Prostate gland (tissue), 2 donors: ENCODE data around the gene DCPS. TPM values are rescaled to one million over a fixed set of nuclear protein-coding genes. Genes with fewer than 3 reads are reported as not detected.

Source experiments
- DNase-seq: peaks from one replicate; pipeline ENCODE4 v3.0.0-alpha.2; 2019; ENCODE audit warnings: low spot score
- H3K27ac ChIP-seq, 2 donors: fragments of 200-600 bp; sonication (generic); 2 replicates each; pipeline ENCODE4 v1.5.1; 2017 to 2019
- H3K27me3 ChIP-seq: fragments of 200-600 bp; sonication (generic); replicated peaks from 2 replicates; pipeline ENCODE4 v1.5.1; 2019; ENCODE audit not compliant: insufficient read depth
- H3K36me3 ChIP-seq, 2 donors: fragments of 200-600 bp; sonication (generic); 1 replicate in 1 of 2; 2 replicates in 1 of 2; pipeline versions ENCODE4 v1.5.1 to v1.8.1; 2017 to 2019
- H3K4me1 ChIP-seq: fragments of 200-600 bp; sonication (generic); replicated peaks from 2 replicates; pipeline ENCODE4 v1.5.1; 2019
- H3K4me3 ChIP-seq, 2 donors: fragments of 200-600 bp; sonication (generic); 2 replicates each; pipeline ENCODE4 v1.5.1; 2017 to 2019
- H3K9me3 ChIP-seq: fragments of 200-600 bp; sonication (generic); 2 replicates; pipeline ENCODE4 v1.5.1; 2017
- CTCF ChIP-seq, 4 experiments: fragments of 200-600 bp in 2 of 4; fragments of 450-650 bp in 2 of 4; sonication (generic) in 2 of 4; IDR thresholded peaks; 1 replicate in 3 of 4; 2 replicates in 1 of 4; pipeline ENCODE4 v1.5.1; 2016 to 2019; ENCODE audit warnings: antibody characterized with exemption in 4 of 4, mild to moderate bottlenecking in 2 of 4, moderate library complexity in 2 of 4
- POLR2A ChIP-seq: fragments of 450-650 bp; IDR thresholded peaks from one replicate; pipeline ENCODE4 v1.6.1; 2016; ENCODE audit warnings: antibody characterized with exemption, mild to moderate bottlenecking
- POLR2AphosphoS5 ChIP-seq: sonication (generic); formaldehyde crosslinking; IDR thresholded peaks from one replicate; pipeline ENCODE4 v1.6.1; 2017; ENCODE audit warnings: antibody characterized with exemption
- WGBS: methylation state at CpG from one replicate; pipeline ENCODE4 v1.1.5; 2018; 5-methylcytosine and 5-hydroxymethylcytosine counted together
- intact Hi-C: fragments of 100-400 bp; cut with DNase I; formaldehyde crosslinking; loops from one replicate; pipeline ENCODE4 v1.14.2; 2022
- total RNA-seq, 2 donors: library from RNA; depleted of rRNA; stranded (reverse); fragments of >200 nt; gene quantifications; one replicate each; pipeline ENCODE4 v1.1.0, GENCODE V29; 2016

The DCPS gene
- total RNA-seq, 2 donors from 2014 or later = 12.6 to 17.5 TPM

GRCh38 chr11:126355324-126355925, 51.6 kb downstream of the DCPS start, which contains the start of gene ST3GAL4:
TSS of gene ST3GAL4 (plus strand) at chr11:126355686. CDS start at chr11:126406156, 50,470 bp downstream.
- Histone ChIP-seq H3K36me3 (no peaks in the 10 kb centered on the region), H3K27me3 (no peaks in the 10 kb centered on the region), H3K27ac (peak within 1 kb of the TSS; percentile 71 to 73), H3K9me3 (no peaks in the 10 kb centered on the region), H3K4me3 (peak within 1 kb of the TSS; percentile 62 to 70), H3K4me1 (no peaks in the 10 kb centered on the region)
- peak; percentile 60 for DNase-seq
- no peak for TF ChIP-seq POLR2A
- TF ChIP-seq POLR2AphosphoS5 = peak; percentile 13
- TF ChIP-seq CTCF (IDR thresholded peaks at IDR 0.05) = no peak
- under 1% methylated on average over 23 of the region's 71 CpGs for WGBS
- intact Hi-C loops = loop anchor here (5.0 kb wide), 2 partner anchors 38 to 62 kb away; no protein-coding TSS in a partner anchor

- Histone ChIP-seq H3K36me3 (no peaks in the 10 kb centered on the region), H3K9me3 (no peaks in the 10 kb centered on the region), H3K4me3 (peak overlapping the region; percentile 62 to 70), H3K27ac (peak overlapping the region; percentile 71 to 73), H3K4me1 (no peaks in the 10 kb centered on the region), H3K27me3 (no peaks in the 10 kb centered on the region)
- TF ChIP-seq POLR2A (no peak), CTCF (IDR thresholded peaks at IDR 0.05) (no peak), POLR2AphosphoS5 (no peak)
- 12% methylated on average over 33 of the region's 46 CpGs for WGBS
- intact Hi-C loops = loop anchor here (5.0 kb wide), 2 partner anchors 39 to 61 kb away; no protein-coding TSS in a partner anchor
- no peak for DNase-seq
Measured at GRCh38 chr11:126355926-126356897, 52.4 kb downstream of the DCPS start.

DNA sequence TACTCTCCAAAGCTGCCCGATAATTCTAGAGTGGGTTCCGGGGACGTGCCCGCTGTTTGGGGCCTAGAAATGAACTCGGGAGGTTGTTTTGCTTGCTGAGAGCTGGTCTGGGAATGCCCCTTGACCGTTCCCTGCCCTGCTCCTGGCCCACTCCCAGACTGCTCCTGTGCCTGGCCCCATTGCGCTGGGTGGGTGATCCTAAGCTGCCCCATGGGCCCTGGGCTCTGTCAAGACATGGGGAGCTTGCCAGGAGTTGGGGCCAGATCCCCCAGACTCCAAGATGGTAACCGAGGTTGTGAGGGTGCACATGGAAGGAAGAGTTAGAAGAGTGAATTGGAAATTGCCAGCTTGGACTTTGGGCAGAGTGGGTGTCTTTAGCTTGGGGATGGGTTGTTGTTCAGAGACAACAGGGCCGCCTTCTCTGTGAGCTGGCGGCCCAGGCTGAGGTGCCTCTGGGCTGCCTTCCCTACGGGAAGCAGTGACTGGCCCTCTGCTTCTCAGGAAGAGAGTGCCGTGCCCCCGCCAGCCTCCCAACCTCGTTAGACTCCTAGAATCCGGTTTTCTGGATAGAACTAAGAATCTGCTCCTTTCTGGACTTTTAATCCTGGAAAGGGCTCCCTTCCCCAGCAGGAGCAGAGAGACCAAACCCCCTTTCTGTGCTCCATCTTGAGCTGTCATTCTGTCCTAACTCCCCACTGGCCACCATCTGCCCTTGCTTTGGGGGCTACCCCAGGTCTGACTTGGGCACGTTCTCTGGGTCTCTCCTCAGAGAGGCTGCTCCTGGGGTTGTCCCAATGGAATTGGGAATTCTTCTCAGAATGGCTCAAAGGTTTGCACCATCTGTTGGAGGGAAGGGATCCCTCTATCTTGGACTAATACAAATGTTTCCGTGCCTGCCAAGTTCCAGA, 53.4 kb downstream of the DCPS start:
- H3K4me1 ChIP-seq = no peaks in the 10 kb centered on the region
- WGBS = 78% methylated on average over 17 of the region's 17 CpGs
- TF ChIP-seq POLR2A = no peak
- no peak for TF ChIP-seq POLR2AphosphoS5
- TF ChIP-seq CTCF (IDR thresholded peaks at IDR 0.05) = no peak
- no peaks in the 10 kb centered on the region for H3K27me3 ChIP-seq
- peak overlapping the region; percentile 71 to 73 for H3K27ac ChIP-seq
- DNase-seq = no peak
- no peaks in the 10 kb centered on the region for H3K36me3 ChIP-seq
- intact Hi-C loops = loop anchor here (5.0 kb wide), 2 partner anchors 40 to 60 kb away; no protein-coding TSS in a partner anchor
- no peak overlapping the region for H3K4me3 ChIP-seq
- no peaks in the 10 kb centered on the region for H3K9me3 ChIP-seq

DNA sequence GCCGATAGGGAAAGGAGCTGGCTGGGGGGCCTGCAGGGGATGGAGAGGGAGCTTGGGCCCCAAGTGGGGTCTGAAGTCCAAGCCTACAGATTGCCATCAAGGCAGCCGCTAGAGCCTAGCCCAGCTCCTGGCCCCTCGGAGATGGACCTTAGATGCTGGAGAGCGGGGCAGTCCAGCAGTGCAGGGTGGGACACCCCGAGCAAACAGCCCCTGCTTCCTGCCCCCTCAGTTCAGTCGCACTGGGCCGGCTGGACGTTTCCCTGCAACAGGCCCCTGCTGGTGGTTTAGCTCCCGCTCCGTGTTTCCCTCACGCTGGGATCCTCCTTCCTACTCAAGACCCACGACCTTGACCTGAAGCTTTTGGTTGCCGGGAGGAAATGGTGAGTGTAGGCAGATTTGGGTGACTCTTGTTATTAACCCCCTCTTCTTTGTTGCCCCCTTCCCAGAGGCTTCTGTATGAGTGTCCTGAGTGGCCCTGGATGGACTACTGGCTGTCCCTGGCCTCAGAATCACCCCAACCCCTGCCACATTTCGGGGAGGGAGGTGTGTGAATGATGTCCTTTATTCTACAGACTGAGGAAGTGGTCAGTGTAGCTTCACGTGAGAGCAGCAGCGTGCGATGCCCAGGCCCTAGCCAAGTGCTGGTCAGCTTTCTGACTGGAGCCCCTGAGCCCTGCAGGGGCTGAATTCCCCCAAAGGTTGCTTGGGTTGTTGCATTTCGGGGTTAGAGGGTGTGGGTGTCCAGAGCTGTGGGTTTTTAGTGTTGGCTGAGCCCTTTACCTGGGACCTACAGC, 54.3 kb downstream of the DCPS start:
- Histone ChIP-seq H3K27ac (peak overlapping the region; percentile 18 to 50), H3K4me1 (no peaks in the 10 kb centered on the region), H3K4me3 (no peak overlapping the region), H3K9me3 (no peaks in the 10 kb centered on the region), H3K27me3 (no peaks in the 10 kb centered on the region), H3K36me3 (no peaks in the 10 kb centered on the region)
- TF ChIP-seq POLR2A = no peak
- TF ChIP-seq POLR2AphosphoS5 = no peak
- no peak for TF ChIP-seq CTCF (IDR thresholded peaks at IDR 0.05)
- DNase-seq = no peak
- 73% methylated on average over 18 of the region's 18 CpGs for WGBS
- intact Hi-C loops = loop anchor here (5.0 kb wide), 2 partner anchors 41 to 59 kb away; no protein-coding TSS in a partner anchor
